Smooth muscle cell (in vitro differentiated cells): Measurements from ENCODE around the gene CCDC157. TPM values are rescaled to one million over a fixed set of nuclear protein-coding genes. Genes with fewer than 3 reads are reported as not detected.

ENCODE experiments used
- DNase-seq: peaks from one replicate; lab custom pipeline; 2025; ENCODE audit not compliant: unreplicated experiment; lab: John Stamatoyannopoulos, UW
- H2AFZ ChIP-seq: fragments of 200-600 bp; sonication (generic); 2 replicates; pipeline ENCODE4 v1.6.0; 2016; ENCODE audit warnings: antibody characterized with exemption, low read depth, mild to moderate bottlenecking
- H3F3A ChIP-seq: fragments of 200-600 bp; sonication (generic); 2 replicates; pipeline ENCODE4 v1.6.0; 2017; ENCODE audit warnings: antibody characterized with exemption, low read depth
- H3K27ac ChIP-seq: fragments of 200-600 bp; sonication (generic); 2 replicates; pipeline ENCODE4 v1.5.1; 2016; ENCODE audit warnings: low read depth, mild to moderate bottlenecking
- H3K27me3 ChIP-seq: fragments of 200-600 bp; sonication (generic); 2 replicates; pipeline ENCODE4 v1.6.1; 2016; ENCODE audit warnings: low read depth, mild to moderate bottlenecking
- H3K36me3 ChIP-seq: fragments of 200-600 bp; sonication (generic); 2 replicates; pipeline ENCODE4 v1.5.1; 2016; ENCODE audit warnings: low read depth
- H3K4me1 ChIP-seq: fragments of 200-600 bp; sonication (generic); 2 replicates; pipeline ENCODE4 v1.5.1; 2016; ENCODE audit warnings: low read depth
- H3K4me2 ChIP-seq: fragments of 200-600 bp; sonication (generic); 2 replicates; pipeline ENCODE4 v1.6.0; 2016; ENCODE audit warnings: mild to moderate bottlenecking
- H3K4me3 ChIP-seq: fragments of 200-600 bp; sonication (generic); 2 replicates; pipeline ENCODE4 v1.5.1; 2016; ENCODE audit warnings: mild to moderate bottlenecking
- H3K79me2 ChIP-seq: fragments of 200-600 bp; sonication (generic); 2 replicates; pipeline ENCODE4 v1.6.0; 2016; ENCODE audit warnings: low read depth, mild to moderate bottlenecking
- H3K9ac ChIP-seq: fragments of 200-600 bp; sonication (generic); 2 replicates; pipeline ENCODE4 v1.6.0; 2016; ENCODE audit warnings: low read depth
- H3K9me3 ChIP-seq: fragments of 200-600 bp; sonication (generic); replicated peaks from 2 replicates; pipeline ENCODE4 v1.5.1; 2016; ENCODE audit warnings: low read depth
- H4K20me1 ChIP-seq: fragments of 200-600 bp; sonication (generic); 2 replicates; pipeline ENCODE4 v1.6.0; 2016; ENCODE audit warnings: low read depth
- WGBS: methylation state at CpG from one replicate; pipeline ENCODE4 v1.1.7; 2016; ENCODE audit warnings: low lambda C conversion rate; 5-methylcytosine and 5-hydroxymethylcytosine counted together
- polyA plus RNA-seq: library from polyadenylated mRNA; unstranded; fragments of >200 nt; fragmentation: Nextera tagmentation; extraction: Ambion mirVana; gene quantifications from 2 replicates; pipeline ENCODE4 v1.2.1, GENCODE V29; 2016
- total RNA-seq: library from RNA; depleted of rRNA; stranded (reverse); fragments of >200 nt; gene quantifications from 2 replicates; pipeline ENCODE4 v1.2.3, GENCODE V29; 2014
- TF ChIP-seq, protein P1 (sequence below): fragments of 200-600 bp; sonication (generic); IDR thresholded peaks from 2 replicates; pipeline ENCODE4 v1.5.1; 2017; ENCODE audit warnings: borderline replicate concordance, mild to moderate bottlenecking, antibody characterized with exemption; ENCODE audit not compliant: insufficient read depth, poor library complexity, severe bottlenecking

The CCDC157 gene
- total and polyA plus RNA-seq, 2 experiments from 2014 or later = 2.5 to 4.8 TPM

DNA sequence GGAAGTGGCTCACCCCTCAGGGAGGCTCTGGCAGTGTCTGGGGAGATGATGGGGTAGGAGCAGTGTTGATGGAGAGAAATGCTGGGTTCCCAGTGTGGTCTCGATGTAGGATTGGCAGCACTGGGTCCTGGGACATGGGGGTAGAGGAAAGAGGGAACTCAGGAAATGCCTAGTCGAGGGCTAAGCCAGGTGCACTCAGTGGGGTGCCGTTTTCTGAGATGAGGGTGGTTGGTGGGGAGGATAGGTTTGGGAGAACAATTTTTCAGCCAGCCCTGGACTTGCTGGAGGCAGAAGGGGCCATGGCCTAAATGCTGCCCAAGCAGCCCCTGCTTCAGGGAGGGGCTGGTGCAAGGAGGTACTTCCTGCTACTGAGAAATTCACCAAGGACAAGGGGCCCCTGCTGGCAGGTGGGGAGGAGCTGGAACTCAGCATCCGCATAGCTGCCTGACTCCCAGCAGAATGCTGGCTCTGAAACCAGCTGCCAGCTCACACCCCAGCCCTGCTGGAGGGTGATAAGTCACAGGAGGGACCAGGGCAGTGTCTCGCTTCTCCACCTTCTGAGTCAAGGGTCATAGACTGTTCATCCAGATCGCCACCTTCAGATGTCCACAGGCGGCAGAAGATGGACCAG lies 6.0 kb downstream of the CCDC157 start:
- no peak overlapping the region for H3K9ac ChIP-seq
- DNase-seq = no peak
- H3K9me3 ChIP-seq = no peaks in the 10 kb centered on the region
- no peaks in the 10 kb centered on the region for H3K36me3 ChIP-seq
- no peak overlapping the region for H3K27ac ChIP-seq
- peaks cover 3% of the 10 kb centered on the region for H3K4me1 ChIP-seq
- H4K20me1 ChIP-seq = no peaks in the 10 kb centered on the region
- 73% methylated on average over 7 of the region's 7 CpGs for WGBS
- no peaks in the 10 kb centered on the region for H3K27me3 ChIP-seq
- TF ChIP-seq, protein P1, sequence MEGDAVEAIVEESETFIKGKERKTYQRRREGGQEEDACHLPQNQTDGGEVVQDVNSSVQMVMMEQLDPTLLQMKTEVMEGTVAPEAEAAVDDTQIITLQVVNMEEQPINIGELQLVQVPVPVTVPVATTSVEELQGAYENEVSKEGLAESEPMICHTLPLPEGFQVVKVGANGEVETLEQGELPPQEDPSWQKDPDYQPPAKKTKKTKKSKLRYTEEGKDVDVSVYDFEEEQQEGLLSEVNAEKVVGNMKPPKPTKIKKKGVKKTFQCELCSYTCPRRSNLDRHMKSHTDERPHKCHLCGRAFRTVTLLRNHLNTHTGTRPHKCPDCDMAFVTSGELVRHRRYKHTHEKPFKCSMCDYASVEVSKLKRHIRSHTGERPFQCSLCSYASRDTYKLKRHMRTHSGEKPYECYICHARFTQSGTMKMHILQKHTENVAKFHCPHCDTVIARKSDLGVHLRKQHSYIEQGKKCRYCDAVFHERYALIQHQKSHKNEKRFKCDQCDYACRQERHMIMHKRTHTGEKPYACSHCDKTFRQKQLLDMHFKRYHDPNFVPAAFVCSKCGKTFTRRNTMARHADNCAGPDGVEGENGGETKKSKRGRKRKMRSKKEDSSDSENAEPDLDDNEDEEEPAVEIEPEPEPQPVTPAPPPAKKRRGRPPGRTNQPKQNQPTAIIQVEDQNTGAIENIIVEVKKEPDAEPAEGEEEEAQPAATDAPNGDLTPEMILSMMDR = no peak
- H3K4me2 ChIP-seq = no peak overlapping the region
- no peak overlapping the region for H3K4me3 ChIP-seq
- no peaks in the 10 kb centered on the region for H3F3A ChIP-seq
- H3K79me2 ChIP-seq = no peaks in the 10 kb centered on the region
- no peak overlapping the region for H2AFZ ChIP-seq

DNA sequence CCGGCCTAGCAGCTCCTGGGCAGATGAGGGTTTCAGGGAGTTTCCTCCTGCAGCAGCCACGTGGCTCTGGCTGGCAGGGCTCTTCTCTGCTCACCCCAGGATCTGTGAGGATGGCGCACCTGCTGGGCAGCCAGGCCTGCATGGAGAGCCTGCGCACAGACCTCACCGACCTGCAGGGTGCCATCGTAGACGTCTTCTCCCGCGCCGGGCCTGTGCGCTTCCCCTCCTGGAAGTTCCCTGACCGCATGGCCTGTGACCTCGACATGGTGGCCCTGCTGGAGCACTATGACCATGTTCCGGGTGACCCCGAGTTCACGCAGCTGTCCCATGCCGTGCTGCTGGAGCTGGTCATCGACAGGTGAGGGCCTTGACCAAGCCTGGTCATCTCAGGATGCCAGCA lies 9.1 kb downstream of the CCDC157 start:
- H3K4me3 ChIP-seq = no peak overlapping the region
- no peaks in the 10 kb centered on the region for H3K9me3 ChIP-seq
- H3K4me1 ChIP-seq = no peaks in the 10 kb centered on the region
- H3K27me3 ChIP-seq = no peaks in the 10 kb centered on the region
- H3K36me3 ChIP-seq = no peaks in the 10 kb centered on the region
- no peak overlapping the region for H3K4me2 ChIP-seq
- H4K20me1 ChIP-seq = no peaks in the 10 kb centered on the region
- H3F3A ChIP-seq = no peaks in the 10 kb centered on the region
- TF ChIP-seq, protein P1 = no peak
- H3K79me2 ChIP-seq = no peaks in the 10 kb centered on the region
- no peak overlapping the region for H3K27ac ChIP-seq
- H2AFZ ChIP-seq = no peak overlapping the region
- DNase-seq = no peak
- 92% methylated on average over 18 of the region's 18 CpGs for WGBS
- H3K9ac ChIP-seq = no peak overlapping the region

DNA sequence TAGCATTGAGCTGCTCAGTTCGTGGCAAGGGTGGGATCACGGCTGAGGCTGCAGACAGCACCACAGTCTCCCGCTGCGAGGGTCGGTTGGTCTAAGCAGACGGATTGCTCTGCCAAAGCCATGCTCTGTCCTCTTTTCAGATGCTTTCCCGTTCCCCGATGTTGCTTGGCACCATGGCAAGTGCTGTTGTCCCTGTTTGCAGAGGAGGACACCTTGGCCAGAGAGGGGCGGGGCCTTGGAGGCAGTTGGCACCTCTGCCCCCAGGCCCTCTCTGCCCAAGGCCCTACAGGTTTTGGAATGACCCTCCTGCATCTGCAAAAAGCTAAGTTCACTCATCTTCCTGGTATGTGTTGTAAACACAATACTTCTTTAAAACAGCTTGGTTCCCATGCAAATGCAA lies 11.6 kb downstream of the CCDC157 start:
- Histone ChIP-seq H3K9me3 (no peaks in the 10 kb centered on the region), H3K79me2 (no peaks in the 10 kb centered on the region), H3K4me1 (no peaks in the 10 kb centered on the region), H4K20me1 (no peaks in the 10 kb centered on the region), H3K4me3 (no peak overlapping the region), H3K27ac (no peak overlapping the region), H3K9ac (no peak overlapping the region), H2AFZ (no peak overlapping the region), H3K36me3 (no peaks in the 10 kb centered on the region), H3K27me3 (no peaks in the 10 kb centered on the region), H3F3A (no peaks in the 10 kb centered on the region), H3K4me2 (no peak overlapping the region)
- no peak for DNase-seq
- WGBS = 94% methylated on average over 9 of the region's 9 CpGs
- TF ChIP-seq, protein P1 = no peak

DNA sequence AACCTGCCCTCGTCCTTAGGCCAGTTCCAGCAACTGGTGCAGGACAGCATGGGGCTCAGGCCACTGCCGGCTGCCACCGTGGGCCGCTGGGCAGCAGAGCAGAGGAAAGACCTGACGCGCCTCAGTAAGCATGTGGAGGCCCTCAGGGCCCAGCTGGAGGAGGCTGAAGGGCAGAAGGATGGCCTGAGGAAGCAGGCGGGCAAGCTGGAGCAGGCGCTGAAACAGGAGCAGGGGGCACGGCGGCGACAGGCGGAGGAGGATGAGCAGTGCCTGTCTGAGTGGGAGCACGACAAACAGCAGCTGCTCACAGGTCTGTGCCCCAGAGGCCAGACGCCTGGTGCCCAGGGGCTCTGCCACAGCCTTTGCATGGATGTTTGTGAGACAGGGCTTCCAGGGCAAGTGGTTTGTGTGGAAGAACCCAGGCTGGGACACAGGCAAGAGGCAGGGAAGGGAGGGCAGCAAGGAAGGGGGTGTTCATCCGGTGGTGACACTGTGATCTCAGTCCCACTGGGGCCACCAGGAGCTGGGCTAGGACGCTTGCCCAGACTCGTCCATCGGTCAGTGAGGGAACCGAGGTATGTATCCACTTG lies 13.9 kb downstream of the CCDC157 start:
- Histone ChIP-seq H3K4me3 (no peak overlapping the region), H3K36me3 (no peaks in the 10 kb centered on the region), H3K4me2 (no peak overlapping the region), H3F3A (no peaks in the 10 kb centered on the region), H3K27me3 (no peaks in the 10 kb centered on the region), H3K9me3 (no peaks in the 10 kb centered on the region), H3K79me2 (no peaks in the 10 kb centered on the region), H4K20me1 (peaks cover 4% of the 10 kb centered on the region), H3K27ac (no peak overlapping the region), H3K4me1 (no peaks in the 10 kb centered on the region), H2AFZ (no peak overlapping the region), H3K9ac (no peak overlapping the region)
- 88% methylated on average over 19 of the region's 19 CpGs for WGBS
- TF ChIP-seq, protein P1 = no peak
- DNase-seq = no peak
